Measurements from ENCODE around the gene CBLB.

- TF ChIP-seq CTCF (IDR thresholded peaks at IDR 0.05) (no peak), SREBF2 (IDR thresholded peaks at IDR 0.05) (no peak), REST (IDR thresholded peaks at IDR 0.05) (no peak), EHF (CRISPR knock-in tag; IDR thresholded peaks at IDR 0.05) (no peak)
Observed at GRCh38 chr3:105847865-105848264, 20.9 kb downstream of the CBLB start.

All from A549 (cell line).